GM06990 (cell line): ENCODE measurements around the gene PRSS27.

Experiments used
- DNase-seq: peaks from one replicate; pipeline ENCODE4 v3.0.0-alpha.2; 2011; ENCODE audit not compliant: insufficient read length; ENCODE audit errors: extremely low read depth
- H3K27me3 ChIP-seq: replicated peaks from 2 replicates; pipeline ENCODE4 v1.6.0; 2011; ENCODE audit warnings: low read length; ENCODE audit not compliant: control insufficient read depth, insufficient read depth
- H3K36me3 ChIP-seq: 2 replicates; pipeline ENCODE4 v1.5.1; 2011; ENCODE audit warnings: low read length; ENCODE audit not compliant: control insufficient read depth, insufficient read depth
- H3K4me3 ChIP-seq: replicated peaks from 2 replicates; pipeline ENCODE4 v1.5.1; 2011; ENCODE audit warnings: low read depth, mild to moderate bottlenecking, control low read depth, low read length
- TF ChIP-seq, protein P1 (sequence below): IDR thresholded peaks from 2 replicates; pipeline ENCODE4 v1.5.1; 2011; ENCODE audit warnings: low read length, control low read depth, mild to moderate bottlenecking, inconsistent platforms; ENCODE audit not compliant: insufficient read depth, poor library complexity, severe bottlenecking

The PRSS27 gene

GRCh38 chr16:2743007-2743810 is 23.2 kb upstream of the PRSS27 start:
- Histone ChIP-seq H3K27me3 (no peaks in the 10 kb centered on the region), H3K36me3 (no peaks in the 10 kb centered on the region), H3K4me3 (no peak overlapping the region)
- TF ChIP-seq, protein P1, sequence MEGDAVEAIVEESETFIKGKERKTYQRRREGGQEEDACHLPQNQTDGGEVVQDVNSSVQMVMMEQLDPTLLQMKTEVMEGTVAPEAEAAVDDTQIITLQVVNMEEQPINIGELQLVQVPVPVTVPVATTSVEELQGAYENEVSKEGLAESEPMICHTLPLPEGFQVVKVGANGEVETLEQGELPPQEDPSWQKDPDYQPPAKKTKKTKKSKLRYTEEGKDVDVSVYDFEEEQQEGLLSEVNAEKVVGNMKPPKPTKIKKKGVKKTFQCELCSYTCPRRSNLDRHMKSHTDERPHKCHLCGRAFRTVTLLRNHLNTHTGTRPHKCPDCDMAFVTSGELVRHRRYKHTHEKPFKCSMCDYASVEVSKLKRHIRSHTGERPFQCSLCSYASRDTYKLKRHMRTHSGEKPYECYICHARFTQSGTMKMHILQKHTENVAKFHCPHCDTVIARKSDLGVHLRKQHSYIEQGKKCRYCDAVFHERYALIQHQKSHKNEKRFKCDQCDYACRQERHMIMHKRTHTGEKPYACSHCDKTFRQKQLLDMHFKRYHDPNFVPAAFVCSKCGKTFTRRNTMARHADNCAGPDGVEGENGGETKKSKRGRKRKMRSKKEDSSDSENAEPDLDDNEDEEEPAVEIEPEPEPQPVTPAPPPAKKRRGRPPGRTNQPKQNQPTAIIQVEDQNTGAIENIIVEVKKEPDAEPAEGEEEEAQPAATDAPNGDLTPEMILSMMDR, result no peak
- no peak for DNase-seq

DNA sequence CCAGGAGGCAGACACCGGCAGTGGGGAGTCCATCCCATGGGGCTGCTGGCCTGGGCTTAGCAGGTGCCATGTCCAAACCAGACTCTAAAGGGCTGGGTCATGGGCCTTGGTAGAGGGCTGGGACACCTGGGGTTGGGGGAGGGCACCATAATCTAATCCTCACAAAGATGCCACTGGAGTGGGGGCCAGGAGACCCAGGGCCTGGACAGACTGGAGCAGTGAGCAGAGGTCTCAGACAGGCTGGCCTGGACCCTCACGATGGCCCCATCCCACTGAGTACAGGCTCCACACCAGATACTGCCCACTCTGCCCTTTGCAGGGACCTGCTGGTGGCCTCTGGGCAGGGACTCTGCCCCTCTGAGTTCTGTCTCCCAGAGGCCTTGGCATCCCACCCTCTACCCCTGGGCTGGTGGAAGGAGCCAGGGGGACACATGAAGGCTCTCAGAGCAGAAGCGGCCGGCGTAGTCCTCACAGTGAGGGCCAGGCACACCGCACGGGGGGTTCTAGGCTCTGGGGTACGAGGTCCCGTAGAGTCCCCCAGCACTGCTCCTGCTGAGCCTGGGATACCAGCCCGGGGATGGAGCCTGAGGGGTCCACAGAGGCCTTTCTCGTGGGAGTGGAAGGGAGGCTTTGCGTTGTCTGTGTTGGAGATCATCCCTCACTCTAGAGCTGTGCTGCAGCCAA is 22.4 kb upstream of the PRSS27 start:
- Histone ChIP-seq H3K27me3 (no peaks in the 10 kb centered on the region), H3K36me3 (no peaks in the 10 kb centered on the region), H3K4me3 (no peak overlapping the region)
- TF ChIP-seq, protein P1, result no peak
- no peak for DNase-seq

DNA sequence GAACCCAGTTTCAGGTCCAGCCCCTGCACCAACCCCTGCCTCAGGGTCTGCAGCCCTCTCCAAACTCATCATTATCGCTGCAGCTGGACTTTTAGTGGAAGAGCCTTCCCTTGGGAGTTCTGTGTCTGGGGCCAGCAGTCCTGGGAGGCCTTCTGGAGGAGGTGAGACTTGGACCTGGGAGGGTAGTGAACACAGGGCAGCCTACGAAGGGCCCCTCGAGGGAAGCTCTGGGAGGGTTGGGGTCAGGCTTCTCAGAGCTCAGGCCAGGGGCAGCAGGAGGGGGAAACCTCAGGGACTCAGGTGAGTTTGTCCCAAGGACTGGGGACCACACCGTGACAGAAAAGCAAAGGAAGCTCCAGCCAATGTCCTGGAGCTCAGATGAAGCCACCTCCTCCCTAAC is 21.1 kb upstream of the PRSS27 start:
- H3K36me3 ChIP-seq, result no peaks in the 10 kb centered on the region
- no peaks in the 10 kb centered on the region for H3K27me3 ChIP-seq
- TF ChIP-seq, protein P1, result no peak
- H3K4me3 ChIP-seq, result no peak overlapping the region
- no peak for DNase-seq

DNA sequence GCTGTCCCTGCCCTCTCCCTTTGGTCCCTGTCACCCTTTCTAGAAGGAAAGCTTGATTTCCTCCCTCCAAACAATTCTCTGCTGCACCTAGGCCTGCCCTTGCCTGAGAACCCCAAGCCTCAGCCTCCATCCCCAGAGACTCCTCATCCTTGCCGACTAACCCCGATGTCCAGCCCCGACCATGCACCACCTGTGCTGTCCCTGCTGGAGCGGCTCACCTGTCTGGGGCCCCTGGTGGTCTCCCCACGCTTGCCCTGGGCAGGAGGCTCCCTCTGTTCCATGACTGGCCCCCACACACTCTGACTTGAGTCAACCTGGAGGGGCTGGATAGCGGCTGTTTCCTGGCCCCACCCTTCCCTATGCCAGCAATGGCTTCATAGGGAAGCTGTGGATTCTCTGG is 20.5 kb upstream of the PRSS27 start:
- H3K4me3 ChIP-seq, result no peak overlapping the region
- TF ChIP-seq, protein P1, result no peak
- DNase-seq, result no peak
- H3K27me3 ChIP-seq, result no peaks in the 10 kb centered on the region
- H3K36me3 ChIP-seq, result no peaks in the 10 kb centered on the region

DNA sequence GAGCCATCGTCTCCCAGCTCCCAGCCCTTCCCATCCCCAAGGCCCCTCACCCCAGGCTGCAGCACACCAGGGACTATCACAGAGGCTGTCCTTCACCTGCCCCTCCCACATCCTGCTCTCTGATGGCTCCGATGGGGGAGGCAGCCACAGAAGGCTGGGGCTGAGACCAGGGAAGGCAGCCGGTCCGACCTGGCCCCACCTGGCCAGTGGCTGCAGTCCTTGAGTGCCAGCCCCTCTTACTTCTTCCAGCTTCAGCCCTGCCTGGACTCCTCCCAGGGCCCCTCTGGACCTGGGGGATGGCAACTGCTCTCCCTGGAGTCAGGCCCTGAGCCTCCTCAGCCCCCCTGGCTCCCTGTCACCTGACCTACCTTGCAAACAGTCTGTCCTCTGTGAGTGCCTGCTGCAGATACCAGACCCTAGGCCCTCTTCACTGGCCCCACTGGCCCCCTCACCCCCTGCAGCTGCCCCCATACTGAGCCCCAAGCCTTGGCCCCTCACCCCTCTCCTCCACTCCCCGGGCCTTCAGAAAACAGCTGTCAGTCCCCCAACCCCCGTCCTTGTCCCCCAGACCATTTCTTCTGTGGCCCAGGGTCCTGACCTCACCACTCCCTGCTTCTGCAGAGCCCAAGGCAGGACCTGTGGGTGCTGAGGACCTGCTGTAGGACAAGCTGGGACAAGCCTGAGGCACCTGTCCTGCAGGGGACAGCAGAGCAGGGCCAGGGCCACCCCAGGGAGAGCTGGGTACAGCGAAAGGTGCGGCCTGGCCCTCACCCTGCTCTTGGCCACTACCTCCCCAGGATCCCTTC is 19.8 kb upstream of the PRSS27 start:
- TF ChIP-seq, protein P1, result no peak
- H3K4me3 ChIP-seq, result no peak overlapping the region
- H3K36me3 ChIP-seq, result no peaks in the 10 kb centered on the region
- H3K27me3 ChIP-seq, result no peaks in the 10 kb centered on the region
- DNase-seq, result no peak
